Measurements from ENCODE around the gene FBXW10B.
"Not testable (repeated sequence)": the region's sequence is repeated elsewhere in the genome, so short reads cannot be mapped to it uniquely, and the experiment has no call there.

Gene FBXW10B

DNA sequence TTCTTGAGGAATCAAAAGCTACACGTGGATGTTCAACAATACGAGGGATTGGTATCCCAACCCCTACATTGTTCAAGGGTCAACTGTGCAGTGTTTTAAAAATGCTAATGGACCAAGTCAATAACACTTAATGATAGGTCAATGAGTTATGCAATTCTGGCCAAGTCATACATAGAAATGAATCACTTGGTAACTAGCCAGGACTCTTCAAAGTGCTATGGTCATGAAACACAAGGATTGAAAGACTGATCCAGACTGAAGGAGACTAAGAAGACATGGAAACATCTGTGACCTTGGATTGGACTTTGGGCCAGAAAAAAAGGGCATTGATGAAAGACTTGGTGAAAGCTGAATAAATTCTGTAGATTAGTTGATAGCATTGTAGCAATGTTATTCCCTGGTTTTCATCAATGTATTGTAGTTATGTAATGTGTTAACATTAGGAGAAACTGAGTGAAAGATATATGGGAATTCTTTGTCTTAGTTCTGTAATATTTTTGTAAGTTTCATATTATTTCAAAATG lies 11.5 kb upstream of the FBXW10B start:
- DNase-seq (ENCODE audit: low read depth), result not testable (repeated sequence)

GRCh38 chr17:15629991-15630390 lies 10.5 kb upstream of the FBXW10B start:
- DNase-seq (ENCODE audit: low read depth), result not testable (repeated sequence)

DNA sequence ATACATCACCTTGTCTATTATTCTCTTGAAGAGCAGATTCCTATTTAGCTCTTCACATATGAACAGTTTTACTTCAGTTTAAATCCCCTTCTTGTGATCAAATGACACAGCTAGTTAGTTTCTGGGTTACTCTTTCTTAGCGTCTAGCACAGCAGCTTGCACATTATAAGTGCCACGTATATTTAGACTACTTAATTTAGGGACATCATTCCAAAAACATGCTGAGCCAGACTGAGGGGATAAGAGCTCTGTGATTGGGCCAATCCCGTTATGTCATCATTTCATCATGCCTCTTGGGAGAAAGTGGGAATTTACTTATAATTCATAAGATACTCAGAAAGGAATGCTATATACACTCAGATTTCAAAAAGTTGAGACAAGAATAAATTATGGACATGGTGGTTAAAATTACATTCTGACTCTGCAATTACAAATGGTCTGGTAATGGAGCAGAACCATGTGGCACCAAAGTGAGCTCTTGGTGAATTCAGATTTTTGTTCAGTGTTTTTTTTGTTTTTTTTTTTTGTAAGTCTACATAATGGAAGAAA lies 4.2 kb upstream of the FBXW10B start:
- DNase-seq (ENCODE audit: low read depth), result not testable (repeated sequence)

GRCh38 chr17:15623255-15623654 lies 3.8 kb upstream of the FBXW10B start:
- DNase-seq (ENCODE audit: low read depth), result not testable (repeated sequence)

- not testable (repeated sequence) for DNase-seq (ENCODE audit: low read depth)
Observed at GRCh38 chr17:15622124-15622523, 2.6 kb upstream of the FBXW10B start.

DNA sequence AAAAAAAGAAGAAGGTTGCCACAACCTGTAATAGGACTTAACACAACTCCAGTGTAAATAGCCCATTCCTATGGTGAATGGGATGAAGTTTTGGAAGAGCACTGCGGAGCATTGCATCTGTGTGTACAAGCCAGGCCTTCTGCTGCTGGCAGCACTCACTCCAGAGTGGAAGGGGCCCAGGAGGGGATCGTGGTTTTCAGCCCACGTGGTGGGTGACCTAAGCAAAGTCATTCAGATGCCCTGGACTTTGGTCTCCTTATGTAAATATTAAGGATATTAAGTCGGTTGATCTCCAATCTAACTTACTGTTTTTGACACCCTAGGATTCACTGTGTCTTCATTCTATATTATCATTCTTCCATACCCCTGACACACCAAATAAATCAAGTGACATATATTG lies 2.7 kb downstream of the FBXW10B start:
- DNase-seq (ENCODE audit: low read depth), result not testable (repeated sequence)

DNA sequence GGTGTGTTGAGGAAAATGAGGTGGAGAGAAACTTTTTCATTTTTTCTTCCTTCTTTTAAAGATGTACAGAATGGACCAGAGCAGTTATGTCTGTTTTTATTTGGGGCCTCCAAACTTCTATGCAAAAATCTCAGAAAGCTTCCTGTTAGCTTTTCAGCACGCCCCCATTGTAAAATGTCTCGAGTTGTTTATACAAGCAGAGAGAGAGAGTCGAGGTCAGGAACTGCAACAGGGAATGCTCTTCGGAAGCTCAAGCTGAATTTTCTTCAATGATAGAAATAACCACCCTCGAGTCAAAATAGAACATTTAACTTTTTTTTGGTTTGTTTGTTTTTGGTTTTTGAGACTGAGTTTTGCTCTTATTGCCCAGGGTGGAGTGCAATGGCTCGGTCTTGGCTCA lies 3.7 kb downstream of the FBXW10B start:
- DNase-seq (ENCODE audit: low read depth), result not testable (repeated sequence)

- not testable (repeated sequence) for DNase-seq (ENCODE audit: low read depth)
Observed at GRCh38 chr17:15613111-15613510, 6.4 kb downstream of the FBXW10B start.

- not testable (repeated sequence) for DNase-seq (ENCODE audit: low read depth)
Observed at GRCh38 chr17:15592960-15593359, 26.5 kb downstream of the FBXW10B start.

DNA sequence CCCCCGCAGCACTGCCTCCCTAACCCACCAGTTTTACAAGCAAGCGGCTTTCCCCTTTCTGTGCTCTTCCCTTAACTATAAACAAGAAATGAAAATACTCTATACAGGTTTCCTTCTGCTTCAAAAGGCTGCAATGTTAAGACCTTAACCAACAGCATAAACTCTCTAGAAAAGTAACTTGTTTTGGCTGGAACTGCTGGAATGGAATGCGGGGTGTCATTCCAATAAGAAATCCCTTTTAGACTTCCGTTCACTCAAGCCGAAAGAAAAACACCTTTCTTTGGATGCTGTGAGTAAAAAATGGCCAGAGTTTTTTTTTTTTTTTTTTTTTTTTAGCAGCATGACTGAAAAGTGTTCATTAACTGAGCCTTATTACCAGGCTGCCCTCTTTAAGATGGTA lies 27.5 kb downstream of the FBXW10B start:
- DNase-seq (ENCODE audit: low read depth), result not testable (repeated sequence)

DNA sequence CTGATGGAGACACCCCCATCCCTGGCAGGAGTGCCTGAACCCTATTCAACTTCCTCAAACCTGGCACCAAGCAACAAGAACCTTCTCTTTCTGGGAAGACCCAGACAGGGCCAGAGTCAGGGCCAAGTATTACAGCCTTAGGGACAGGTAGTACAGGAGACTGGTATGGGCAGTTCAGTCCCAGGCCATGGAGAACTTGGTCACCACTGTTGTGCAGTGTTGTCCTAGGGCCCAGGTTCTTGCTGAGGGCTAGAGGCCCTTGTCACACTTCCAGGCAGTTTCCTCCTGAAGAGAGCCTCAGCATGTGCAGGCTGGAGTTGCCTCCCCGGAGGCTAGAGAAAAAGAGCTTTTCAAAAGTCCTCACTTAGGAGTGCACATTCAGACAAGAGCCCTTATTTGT lies 28.7 kb downstream of the FBXW10B start:
- not testable (repeated sequence) for DNase-seq (ENCODE audit: low read depth)

- DNase-seq (ENCODE audit: low read depth), result not testable (repeated sequence)
Observed at GRCh38 chr17:15589544-15590536, 29.7 kb downstream of the FBXW10B start.

- not testable (repeated sequence) for DNase-seq (ENCODE audit: low read depth)
Observed at GRCh38 chr17:15588017-15588416, 31.5 kb downstream of the FBXW10B start.

DNA sequence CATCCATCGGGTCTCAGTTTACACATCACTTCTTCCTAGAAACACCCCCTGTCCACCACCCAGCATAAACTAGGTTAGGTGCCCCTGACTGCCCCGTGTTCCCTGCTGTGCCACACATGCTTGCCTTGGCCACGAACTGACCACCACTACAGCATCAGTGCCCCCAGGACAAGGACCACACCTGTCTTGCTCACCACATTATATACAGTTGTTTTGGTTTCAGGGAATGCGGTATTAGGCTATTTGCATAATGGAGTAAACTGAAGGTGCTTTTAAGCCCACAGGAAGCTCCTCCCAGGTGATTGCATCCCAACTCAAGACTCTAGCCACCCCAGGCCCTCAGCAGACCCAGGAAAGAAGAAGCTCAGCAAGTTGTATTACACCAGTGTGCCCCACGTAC lies 36.2 kb downstream of the FBXW10B start:
- DNase-seq (ENCODE audit: low read depth), result not testable (repeated sequence)

- not testable (repeated sequence) for DNase-seq (ENCODE audit: low read depth)
Observed at GRCh38 chr17:15581462-15581861, 38.0 kb downstream of the FBXW10B start.

DNA sequence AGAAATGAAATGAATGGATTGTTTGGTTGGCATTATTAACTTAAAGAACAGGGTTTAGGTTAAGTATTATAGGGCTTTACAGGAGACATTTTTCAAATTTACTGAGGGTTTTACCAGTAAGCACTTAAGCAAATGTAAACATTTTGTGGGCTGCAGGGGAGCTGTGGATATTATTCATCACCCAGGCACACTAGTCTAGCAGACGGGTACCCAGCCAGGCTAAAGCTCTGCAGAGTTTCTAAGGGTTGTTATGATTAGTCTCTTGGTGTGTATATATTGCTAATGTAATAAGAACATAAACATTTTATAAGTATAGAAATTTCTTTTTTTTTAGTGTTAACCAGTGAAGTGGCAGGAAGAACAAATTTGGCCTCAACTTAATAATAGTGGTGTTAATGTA lies 42.7 kb downstream of the FBXW10B start:
- DNase-seq (ENCODE audit: low read depth), result not testable (repeated sequence)

DNA sequence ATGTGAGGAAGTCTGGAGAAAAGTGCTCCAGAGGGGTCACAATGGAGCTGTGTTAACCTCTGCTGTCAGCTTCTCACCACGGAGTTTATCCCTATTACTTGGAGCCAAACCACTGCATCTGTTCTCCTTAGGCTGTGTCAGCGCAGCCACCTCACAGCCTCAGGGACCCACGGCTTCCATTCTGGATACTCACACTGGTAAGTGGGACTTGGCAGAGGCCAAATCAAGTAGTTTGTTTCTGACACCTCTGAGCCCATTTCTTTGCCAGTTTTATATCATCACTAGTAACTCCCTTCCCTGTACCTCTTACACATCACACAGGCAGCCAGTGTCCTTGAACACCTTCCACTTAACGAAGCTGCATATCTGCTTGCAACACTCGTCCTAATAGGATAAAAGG lies 44.8 kb downstream of the FBXW10B start:
- not testable (repeated sequence) for DNase-seq (ENCODE audit: low read depth)

DNA sequence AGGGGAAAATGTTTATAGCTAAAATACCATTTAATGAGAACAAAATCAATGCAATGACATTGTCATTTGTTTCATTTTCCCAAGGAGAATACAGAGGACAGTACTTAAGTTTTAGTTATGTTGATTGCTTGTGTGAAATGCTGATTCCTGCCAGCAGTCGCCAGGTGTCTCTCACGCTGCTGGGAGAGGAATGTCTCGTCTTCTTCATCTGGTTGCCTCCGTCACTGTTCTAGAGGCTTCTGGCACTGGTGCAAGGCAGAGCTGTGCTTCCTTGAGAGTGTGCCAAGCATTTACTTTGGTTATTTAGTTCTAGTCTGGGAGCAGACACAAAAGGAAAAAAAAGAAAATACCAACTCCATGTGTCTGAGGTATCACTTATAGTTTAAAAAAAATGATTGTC lies 45.6 kb downstream of the FBXW10B start:
- not testable (repeated sequence) for DNase-seq (ENCODE audit: low read depth)

Data from T follicular helper cell (primary cell).